OCI-LY3 (cell line): Measurements from ENCODE around the gene DLGAP3.

Experiments used
- EZH2phosphoT487 ChIP-seq: fragments of 200-600 bp; shearing (Covaris generic); IDR thresholded peaks from 2 replicates; pipeline ENCODE4 v1.6.1; 2018; ENCODE audit warnings: antibody characterized with exemption, mixed run types, low read depth
- TF ChIP-seq, protein P1 (sequence below): fragments of 200-600, 300-600 bp; sonication (generic); IDR thresholded peaks from 2 replicates; pipeline ENCODE4 v1.5.1; 2014; ENCODE audit warnings: antibody characterized with exemption, low read length, low read depth

DNA sequence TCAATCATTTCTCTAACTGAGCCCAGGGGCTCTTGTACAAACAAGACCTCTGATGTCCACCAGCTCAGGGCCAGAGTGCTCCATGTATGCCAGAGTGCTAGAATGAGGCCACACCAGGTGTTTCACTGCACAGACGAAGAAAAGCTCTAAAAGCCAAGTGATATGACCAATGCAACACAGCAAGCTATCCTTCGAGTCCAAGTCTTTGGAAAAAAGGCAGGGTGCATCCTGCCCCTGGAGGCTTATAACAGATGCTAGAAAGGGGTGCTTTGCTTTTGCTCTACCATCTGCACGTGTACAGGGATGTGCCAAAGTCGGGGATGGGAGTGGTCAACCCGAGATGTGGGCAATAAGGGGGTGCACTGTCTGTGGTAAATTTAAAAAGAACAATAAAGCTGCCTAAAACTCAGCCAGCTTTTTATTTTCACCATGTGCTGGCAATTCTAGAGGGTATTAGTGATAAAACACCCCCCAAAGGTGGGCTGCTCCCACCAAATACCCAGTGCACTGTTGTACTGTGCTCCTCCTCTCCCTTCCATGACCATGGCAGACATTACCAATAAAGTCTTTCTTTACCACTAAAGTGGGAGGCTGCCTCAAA, 102.0 kb downstream of the DLGAP3 start:
- TF ChIP-seq, protein P1, sequence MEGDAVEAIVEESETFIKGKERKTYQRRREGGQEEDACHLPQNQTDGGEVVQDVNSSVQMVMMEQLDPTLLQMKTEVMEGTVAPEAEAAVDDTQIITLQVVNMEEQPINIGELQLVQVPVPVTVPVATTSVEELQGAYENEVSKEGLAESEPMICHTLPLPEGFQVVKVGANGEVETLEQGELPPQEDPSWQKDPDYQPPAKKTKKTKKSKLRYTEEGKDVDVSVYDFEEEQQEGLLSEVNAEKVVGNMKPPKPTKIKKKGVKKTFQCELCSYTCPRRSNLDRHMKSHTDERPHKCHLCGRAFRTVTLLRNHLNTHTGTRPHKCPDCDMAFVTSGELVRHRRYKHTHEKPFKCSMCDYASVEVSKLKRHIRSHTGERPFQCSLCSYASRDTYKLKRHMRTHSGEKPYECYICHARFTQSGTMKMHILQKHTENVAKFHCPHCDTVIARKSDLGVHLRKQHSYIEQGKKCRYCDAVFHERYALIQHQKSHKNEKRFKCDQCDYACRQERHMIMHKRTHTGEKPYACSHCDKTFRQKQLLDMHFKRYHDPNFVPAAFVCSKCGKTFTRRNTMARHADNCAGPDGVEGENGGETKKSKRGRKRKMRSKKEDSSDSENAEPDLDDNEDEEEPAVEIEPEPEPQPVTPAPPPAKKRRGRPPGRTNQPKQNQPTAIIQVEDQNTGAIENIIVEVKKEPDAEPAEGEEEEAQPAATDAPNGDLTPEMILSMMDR: no peak
- no peak for TF ChIP-seq EZH2phosphoT487
